GM12878 (cell line): ENCODE measurements around the gene NTM. TPM values are rescaled to one million over a fixed set of nuclear protein-coding genes. Genes with fewer than 3 reads are reported as not detected.

Source experiments
- ATAC-seq: fragments of 200-7000 bp; cut with Tn5 transposase; 3 replicates; pipeline ENCODE4 v1.9.1; 2020; ENCODE audit warnings: mild to moderate bottlenecking, moderate library complexity
- BruUV-seq: library from RNA; stranded (reverse); fragments of 400-500 nt; replicated peaks from 2 replicates; lab custom pipeline; 2021; lab: Mats Ljungman, UMichigan
- CTCF ChIA-PET: fragments of 300-600 bp; sonication (Branson Sonifier 250); formaldehyde crosslinking; extraction: SDS; loops from one replicate; lab custom pipeline; 2021; ENCODE audit warnings: inconsistent platforms; lab: Yijun Ruan, JAX
- POLR2A ChIA-PET: fragments of 350-600 bp; formaldehyde crosslinking; extraction: SDS; loops from one replicate; lab custom pipeline; 2021; ENCODE audit warnings: inconsistent platforms; lab: Charles Lee
- RAD21 ChIA-PET: fragments of 300-600 bp; sonication (Branson Sonifier 250); formaldehyde crosslinking; loops from one replicate; lab custom pipeline; 2023; ENCODE audit warnings: antibody characterized with exemption; ENCODE audit not compliant: unreplicated experiment; lab: Charles Lee
- SMC1A ChIA-PET: fragments of 300-600 bp; sonication (Branson Sonifier 250); formaldehyde crosslinking; loops from one replicate; lab custom pipeline; 2023; ENCODE audit not compliant: unreplicated experiment, uncharacterized antibody; lab: Charles Lee
- DNase-seq: peaks from one replicate; pipeline ENCODE4 v3.0.0-alpha.2; 2011; ENCODE audit warnings: low read depth, low spot score
- FAIRE-seq: peaks from 3 replicates; lab custom pipeline; 2011; peaks lifted over from hg19 to GRCh38; lab: Jason Lieb, UNC
- H2AFZ ChIP-seq: 2 replicates; pipeline ENCODE4 v1.6.0; 2011; ENCODE audit warnings: low read depth, low read length, control low read depth; ENCODE audit not compliant: control insufficient read depth
- H3K27ac ChIP-seq: 2 replicates; pipeline ENCODE4 v1.5.1; 2011; ENCODE audit warnings: control low read depth; ENCODE audit not compliant: control insufficient read depth, insufficient read depth
- H3K27me3 ChIP-seq, 2 experiments: replicated peaks in 1 of 2; 2 replicates each; pipeline versions ENCODE4 v1.6.0 to v1.6.1; 2011; ENCODE audit warnings: low read length in 1 of 2; ENCODE audit not compliant: control insufficient read depth in 2 of 2, insufficient read depth in 2 of 2
- H3K36me3 ChIP-seq, 2 experiments: 2 replicates each; pipeline ENCODE4 v1.5.1; 2011; ENCODE audit warnings: low read length in 1 of 2; ENCODE audit not compliant: control insufficient read depth in 2 of 2, insufficient read depth in 2 of 2
- H3K4me1 ChIP-seq: 2 replicates; pipeline ENCODE4 v1.6.1; 2011; ENCODE audit warnings: mild to moderate bottlenecking, low read length, moderate library complexity, mixed read lengths; ENCODE audit not compliant: control insufficient read depth, insufficient read depth
- H3K4me2 ChIP-seq: 2 replicates; pipeline ENCODE4 v1.6.0; 2011; ENCODE audit warnings: control low read depth; ENCODE audit not compliant: control insufficient read depth, insufficient read depth
- H3K4me3 ChIP-seq: fragments of 200-600 bp; sonication (generic); 2 replicates; pipeline ENCODE4 v1.5.1; 2016
- H3K79me2 ChIP-seq: 2 replicates; pipeline ENCODE4 v1.6.0; 2011; ENCODE audit warnings: low read length; ENCODE audit not compliant: control insufficient read depth, insufficient read depth
- H3K9ac ChIP-seq: 2 replicates; pipeline ENCODE4 v1.8.0; 2011; ENCODE audit warnings: low read length, control low read depth, mixed read lengths; ENCODE audit not compliant: control insufficient read depth, insufficient read depth
- H3K9me3 ChIP-seq: replicated peaks from 3 replicates; pipeline ENCODE4 v1.5.1; 2011; ENCODE audit warnings: mild to moderate bottlenecking, low read length; ENCODE audit not compliant: control insufficient read depth, insufficient read depth
- H4K20me1 ChIP-seq: 2 replicates; pipeline ENCODE4 v1.6.0; 2011; ENCODE audit not compliant: control insufficient read depth, insufficient read depth
- CEBPB ChIP-seq, 2 experiments: fragments of 150-350 bp in 1 of 2; IDR thresholded peaks; 2 replicates each; pipeline ENCODE4 v1.6.1; 2012 to 2014; ENCODE audit warnings: low read depth in 2 of 2, low read length in 2 of 2, borderline replicate concordance in 1 of 2, inconsistent platforms in 1 of 2
- KAT2A ChIP-seq: conservative IDR thresholded peaks from 2 replicates; pipeline ENCODE4 v1.6.1; 2011; ENCODE audit warnings: low read depth, low read length; ENCODE audit not compliant: control insufficient read depth
- NFXL1 ChIP-seq: fragments of 450-650 bp; IDR thresholded peaks from 2 replicates; pipeline ENCODE4 v1.6.1; 2017; ENCODE audit warnings: antibody characterized with exemption, mild to moderate bottlenecking, borderline replicate concordance
- POLR2A ChIP-seq: IDR thresholded peaks from 2 replicates; pipeline ENCODE4 v1.6.1; 2011; ENCODE audit warnings: low read depth, mild to moderate bottlenecking, low read length
- SIN3A ChIP-seq: IDR thresholded peaks from 2 replicates; pipeline ENCODE4 v1.6.1; 2012; ENCODE audit warnings: low read depth, low read length, improper control_type of control experiment
- SPI1 ChIP-seq: IDR thresholded peaks from 2 replicates; pipeline ENCODE4 v1.6.1; 2011; ENCODE audit warnings: low read depth, mild to moderate bottlenecking, low read length, moderate library complexity, borderline replicate concordance; ENCODE audit not compliant: insufficient read depth
- STAT3 ChIP-seq: IDR thresholded peaks from 2 replicates; pipeline ENCODE4 v1.6.1; 2011; ENCODE audit warnings: low read depth, low read length, improper control_type of control experiment
- WGBS: methylation state at CpG from one replicate; pipeline ENCODE4 v1.1.6; 2016; ENCODE audit warnings: low lambda C conversion rate; ENCODE audit not compliant: insufficient replicate concordance, insufficient coverage; ENCODE audit errors: missing lambda C conversion rate; 5-methylcytosine and 5-hydroxymethylcytosine counted together
- in situ Hi-C: fragments of 300-500 bp; cut with MboI; formaldehyde crosslinking; loops from 9 replicates; pipeline ENCODE4 v1.14.3; 2018; ENCODE audit warnings: mixed read lengths
- intact Hi-C: fragments of 100-400 bp; cut with micrococcal nuclease; formaldehyde crosslinking; loops from one replicate; pipeline ENCODE4 v1.14.2; 2022; ENCODE audit not compliant: unreplicated experiment
- polyA plus RNA-seq, 11 experiments: library from polyadenylated mRNA; depleted of rRNA in 4 of 11; unstranded in 6 of 11; stranded (reverse) in 5 of 11; fragments of >200 nt; fragmentation: Nextera tagmentation in 4 of 11; fragmentation: Illumina TruSeq in 1 of 11; extraction: Ambion mirVana in 4 of 11; extraction: Trizol in 1 of 11; gene quantifications; 1 replicate in 1 of 11; 2 replicates in 10 of 11; pipeline versions ENCODE4 v1.2.1 to v1.2.3, GENCODE V29; 2011 to 2016; ENCODE audit warnings: inconsistent platforms in 2 of 11, missing spikeins in 2 of 11, low read depth in 1 of 11
- total RNA-seq, 4 experiments: library from RNA; depleted of rRNA in 3 of 4; stranded (reverse); fragments of >200 nt in 3 of 4; fragmentation: Illumina TruSeq in 1 of 4; extraction: Trizol in 1 of 4; gene quantifications; 2 replicates each; pipeline versions ENCODE4 v1.2.1 to v1.2.3, GENCODE V29; 2013 to 2021
- TF ChIP-seq, protein P1 (sequence below): fragments of 450-650 bp; IDR thresholded peaks from 2 replicates; pipeline ENCODE4 v1.6.1; 2016; ENCODE audit warnings: mild to moderate bottlenecking

NTM gene
- total and polyA plus RNA-seq, 10 of the 15 experiments (the other 5 are each of a cell fraction or from before 2014, with no cell fraction given), result not detected

DNA sequence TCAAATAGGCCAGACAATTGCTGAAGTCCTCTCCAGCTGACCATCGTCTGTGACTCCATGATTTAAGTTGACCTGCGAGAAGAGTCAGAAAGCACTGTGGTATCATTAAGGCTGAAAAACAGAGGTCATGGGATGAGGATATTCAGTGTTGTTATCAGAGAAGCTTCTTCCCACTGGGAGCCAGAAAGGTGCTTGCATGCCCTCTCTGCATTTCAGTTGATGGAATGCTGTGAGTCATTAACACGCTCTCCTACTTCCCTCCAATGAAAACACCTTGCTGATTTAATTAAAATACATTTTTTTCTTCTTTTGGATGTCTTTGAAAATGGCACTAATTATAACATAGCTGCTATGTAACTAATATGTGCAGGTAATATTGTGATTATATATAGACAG lies 667.0 kb downstream of the NTM start:
- in situ Hi-C loops (no loop called here), intact Hi-C loops (loop anchor here (10.0 kb wide), 1 partner anchor 343 kb away; no protein-coding TSS in a partner anchor)
- Histone ChIP-seq H3K27ac (no peak overlapping the region), H3K9ac (no peak overlapping the region), H2AFZ (no peak overlapping the region), H3K4me3 (no peak overlapping the region), H3K36me3 (no peaks in the 10 kb centered on the region), H3K9me3 (no peaks in the 10 kb centered on the region), H3K79me2 (no peaks in the 10 kb centered on the region), H3K4me2 (no peak overlapping the region), H4K20me1 (no peaks in the 10 kb centered on the region), H3K4me1 (no peaks in the 10 kb centered on the region), H3K27me3 (no peaks in the 10 kb centered on the region; a peak in 2 of 4 replicates)
- RAD21 ChIA-PET, result no interaction called here
- BruUV-seq, result no TSS peak
- SMC1A ChIA-PET, result interaction anchor here (0.8 to 1.4 kb wide), 2 partner anchors 166 to 168 kb away, joined by 3 to 4 read pairs; no protein-coding TSS in a partner anchor
- no peak for FAIRE-seq
- CTCF ChIA-PET, result no interaction called here
- TF ChIP-seq KAT2A (no peak), CEBPB (IDR thresholded peaks at IDR 0.05; ENCODE audit: borderline replicate concordance in 1 of 2, low read depth in 2 of 2, low read length in 2 of 2) (no peak), NFXL1 (no peak), SIN3A (no peak), POLR2A (no peak)
- TF ChIP-seq, protein P1, sequence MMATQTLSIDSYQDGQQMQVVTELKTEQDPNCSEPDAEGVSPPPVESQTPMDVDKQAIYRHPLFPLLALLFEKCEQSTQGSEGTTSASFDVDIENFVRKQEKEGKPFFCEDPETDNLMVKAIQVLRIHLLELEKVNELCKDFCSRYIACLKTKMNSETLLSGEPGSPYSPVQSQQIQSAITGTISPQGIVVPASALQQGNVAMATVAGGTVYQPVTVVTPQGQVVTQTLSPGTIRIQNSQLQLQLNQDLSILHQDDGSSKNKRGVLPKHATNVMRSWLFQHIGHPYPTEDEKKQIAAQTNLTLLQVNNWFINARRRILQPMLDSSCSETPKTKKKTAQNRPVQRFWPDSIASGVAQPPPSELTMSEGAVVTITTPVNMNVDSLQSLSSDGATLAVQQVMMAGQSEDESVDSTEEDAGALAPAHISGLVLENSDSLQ, result no peak
- POLR2A ChIA-PET, result no interaction called here
- 12% methylated on average over 3 of the region's 3 CpGs for WGBS
- no peak for ATAC-seq
- DNase-seq, result no peak

- no peak for DNase-seq
- no TSS peak for BruUV-seq
- Histone ChIP-seq H3K79me2 (no peaks in the 10 kb centered on the region), H3K9ac (no peak overlapping the region), H3K9me3 (no peaks in the 10 kb centered on the region), H4K20me1 (no peaks in the 10 kb centered on the region), H3K36me3 (no peaks in the 10 kb centered on the region), H3K4me1 (no peaks in the 10 kb centered on the region)
- SMC1A ChIA-PET, result interaction anchor here (0.8 to 1.4 kb wide), 2 partner anchors 167 to 168 kb away, joined by 3 to 4 read pairs; no protein-coding TSS in a partner anchor
- TF ChIP-seq SPI1 (peak; percentile 36; the same call in 1 of the 2 replicates), STAT3 (no peak)
- TF ChIP-seq, all 136 proteins: peak for 1
- intact Hi-C loops (loop anchor here (10.0 kb wide), 1 partner anchor 343 kb away; no protein-coding TSS in a partner anchor), in situ Hi-C loops (no loop called here)
- POLR2A ChIA-PET, result no interaction called here
- Histone ChIP-seq H2AFZ (no peak overlapping the region), H3K4me2 (no peak overlapping the region), H3K4me3 (no peak overlapping the region), H3K27ac (no peak overlapping the region), H3K27me3 (no peaks in the 10 kb centered on the region; a peak in 2 of 4 replicates)
- RAD21 ChIA-PET, result no interaction called here
- ATAC-seq (no peak), FAIRE-seq (no peak)
- WGBS, result 22% methylated on average over 4 of the region's 4 CpGs
- CTCF ChIA-PET, result no interaction called here
Measured at GRCh38 chr11:132037956-132038355, 667.5 kb downstream of the NTM start.
